Uterus (tissue), 4 donors: ENCODE data around the gene NDUFS7. TPM values are rescaled to one million over a fixed set of nuclear protein-coding genes. Genes with fewer than 3 reads are reported as not detected.

Experiments used
- DNase-seq, 2 donors: peaks; one replicate each; pipeline ENCODE4 v3.0.0-alpha.2; 2019 to 2020
- H3K27ac ChIP-seq, 2 donors: fragments of 200-600 bp; sonication (generic); 1 replicate in 1 of 2; 2 replicates in 1 of 2; pipeline ENCODE4 v1.5.1; 2016 to 2018
- H3K27me3 ChIP-seq, 2 donors: fragments of 200-600 bp; sonication (generic); one replicate each; pipeline ENCODE4 v1.5.1; 2018 to 2019; ENCODE audit warnings: control low read depth in 1 of 2
- H3K36me3 ChIP-seq, 2 donors: fragments of 200-600 bp; sonication (generic); one replicate each; pipeline ENCODE4 v1.5.1; 2019; ENCODE audit warnings: control low read depth in 1 of 2
- H3K4me1 ChIP-seq, 2 donors: fragments of 200-600 bp; sonication (generic); one replicate each; pipeline ENCODE4 v1.5.1; 2018 to 2019; ENCODE audit warnings: control low read depth in 1 of 2
- H3K4me3 ChIP-seq, 2 donors: fragments of 200-600 bp; sonication (generic); 1 replicate in 1 of 2; 2 replicates in 1 of 2; pipeline ENCODE4 v1.5.1; 2018 to 2019; ENCODE audit warnings: mild to moderate bottlenecking in 1 of 2
- H3K9me3 ChIP-seq, 2 donors: fragments of 200-600 bp; sonication (generic); one replicate each; pipeline ENCODE4 v1.5.1; 2019; ENCODE audit warnings: control low read depth in 1 of 2
- CTCF ChIP-seq, 4 experiments: fragments of 200-600 bp in 2 of 4; fragments of 450-650 bp in 2 of 4; sonication (generic) in 2 of 4; IDR thresholded peaks; one replicate each; pipeline ENCODE4 v1.5.1; 2016 to 2019; ENCODE audit warnings: antibody characterized with exemption in 4 of 4, mild to moderate bottlenecking in 2 of 4, moderate library complexity in 1 of 4
- POLR2A ChIP-seq, 2 donors: fragments of 450-650 bp; IDR thresholded peaks; one replicate each; pipeline ENCODE4 v1.6.1; 2016; ENCODE audit warnings: antibody characterized with exemption in 2 of 2, mild to moderate bottlenecking in 1 of 2, moderate library complexity in 1 of 2
- intact Hi-C: fragments of 100-400 bp; cut with DNase I; formaldehyde crosslinking; loops from one replicate; pipeline ENCODE4 v1.15.1; 2023; ENCODE audit warnings: low total_unique reads
- total RNA-seq, 4 donors: library from RNA; depleted of rRNA in 3 of 4; stranded (reverse); fragments of >200 nt in 3 of 4; gene quantifications; one replicate each; pipeline versions ENCODE4 v1.1.0 to v1.2.4, GENCODE V29; 2014 to 2023
- donor health status: DM: yes; HTN: yes; CAD: no.

The NDUFS7 gene
- total RNA-seq, 4 donors from 2014 or later: 39.2 to 65.5 (median 42.1) TPM

DNA sequence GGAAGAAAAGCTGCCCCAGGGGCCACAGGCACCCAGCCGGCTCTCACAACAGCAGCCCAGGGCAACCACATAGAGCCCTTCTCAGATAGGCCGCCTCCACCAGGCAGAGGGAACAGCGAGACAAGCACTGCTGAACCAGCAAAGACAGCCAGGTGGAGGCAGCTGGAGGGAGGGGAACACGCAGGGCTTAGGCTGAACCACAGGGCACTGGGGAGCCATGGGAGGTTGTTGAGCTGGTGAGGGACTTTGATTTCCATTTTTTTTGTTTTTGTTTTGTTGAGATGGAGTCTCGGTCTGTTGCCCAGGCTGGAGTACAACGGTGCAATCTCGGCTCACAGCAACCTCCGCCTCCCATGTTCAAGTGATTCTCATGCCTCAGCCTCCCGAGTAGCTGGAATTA is 14.1 kb downstream of the NDUFS7 start:
- H3K27ac ChIP-seq: no peak overlapping the region

DNA sequence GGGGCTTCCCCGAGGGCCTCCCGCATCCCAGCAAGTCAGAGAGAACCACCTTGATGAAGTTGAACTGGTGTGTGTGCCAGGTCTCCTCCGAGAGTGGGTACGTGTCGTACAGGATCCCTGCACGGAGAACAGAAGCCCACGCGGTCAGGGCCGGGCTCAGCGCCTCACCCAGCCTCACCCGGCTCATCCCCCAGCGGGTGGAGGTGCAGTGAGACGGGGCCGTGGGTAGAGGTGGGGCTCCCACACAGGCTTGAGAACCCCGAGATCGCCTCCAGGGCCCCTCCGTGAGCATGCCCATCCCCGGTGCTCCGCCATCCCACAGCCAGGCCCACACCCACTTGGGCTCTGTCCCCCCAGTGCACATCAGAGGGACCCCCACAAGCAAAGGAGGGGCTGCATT is 15.4 kb downstream of the NDUFS7 start:
- no peaks in the 10 kb centered on the region for H3K36me3 ChIP-seq

More for the DNA sequence above, 14.1 kb downstream of the NDUFS7 start:
- TF ChIP-seq CTCF (IDR thresholded peaks at IDR 0.05) (no peak), POLR2A (IDR thresholded peaks at IDR 0.05) (no peak)
- Histone ChIP-seq H3K36me3 (no peaks in the 10 kb centered on the region), H3K9me3 (no peaks in the 10 kb centered on the region), H3K27me3 (no peaks in the 10 kb centered on the region), H3K4me3 (no peak overlapping the region), H3K4me1 (peaks cover 0 to 22% of the 10 kb centered on the region in 2 donors)
- no peak for DNase-seq
- intact Hi-C loops: no loop called here

GRCh38 chr19:1399745-1400144 is 16.0 kb downstream of the NDUFS7 start:
- Histone ChIP-seq H3K27ac (no peak overlapping the region), H3K4me1 (peaks cover 0 to 22% of the 10 kb centered on the region in 2 donors), H3K9me3 (no peaks in the 10 kb centered on the region), H3K4me3 (no peak overlapping the region), H3K27me3 (no peaks in the 10 kb centered on the region), H3K36me3 (no peaks in the 10 kb centered on the region)
- DNase-seq: no peak
- intact Hi-C loops: no loop called here
- no peak for TF ChIP-seq CTCF (IDR thresholded peaks at IDR 0.05)
- no peak for TF ChIP-seq POLR2A (IDR thresholded peaks at IDR 0.05)

More for the DNA sequence above, 15.4 kb downstream of the NDUFS7 start:
- intact Hi-C loops: no loop called here
- DNase-seq: no peak
- Histone ChIP-seq H3K4me1 (peaks cover 0 to 22% of the 10 kb centered on the region in 2 donors), H3K27ac (no peak overlapping the region), H3K9me3 (no peaks in the 10 kb centered on the region), H3K27me3 (no peaks in the 10 kb centered on the region), H3K4me3 (no peak overlapping the region)
- TF ChIP-seq CTCF (IDR thresholded peaks at IDR 0.05): no peak
- TF ChIP-seq POLR2A (IDR thresholded peaks at IDR 0.05): no peak

- Histone ChIP-seq H3K27ac (peak overlapping the region in 1 of 2 donors; percentile 7), H3K9me3 (no peaks in the 10 kb centered on the region), H3K4me3 (peak overlapping the region; percentile 28 to 49), H3K36me3 (no peaks in the 10 kb centered on the region), H3K27me3 (no peaks in the 10 kb centered on the region), H3K4me1 (peaks cover 0 to 22% of the 10 kb centered on the region in 2 donors)
- no peak for TF ChIP-seq CTCF (IDR thresholded peaks at IDR 0.05)
- TF ChIP-seq POLR2A (IDR thresholded peaks at IDR 0.05): no peak
- no peak for DNase-seq
- intact Hi-C loops: no loop called here
Observed at GRCh38 chr19:1400281-1401137, 16.8 kb downstream of the NDUFS7 start.

DNA sequence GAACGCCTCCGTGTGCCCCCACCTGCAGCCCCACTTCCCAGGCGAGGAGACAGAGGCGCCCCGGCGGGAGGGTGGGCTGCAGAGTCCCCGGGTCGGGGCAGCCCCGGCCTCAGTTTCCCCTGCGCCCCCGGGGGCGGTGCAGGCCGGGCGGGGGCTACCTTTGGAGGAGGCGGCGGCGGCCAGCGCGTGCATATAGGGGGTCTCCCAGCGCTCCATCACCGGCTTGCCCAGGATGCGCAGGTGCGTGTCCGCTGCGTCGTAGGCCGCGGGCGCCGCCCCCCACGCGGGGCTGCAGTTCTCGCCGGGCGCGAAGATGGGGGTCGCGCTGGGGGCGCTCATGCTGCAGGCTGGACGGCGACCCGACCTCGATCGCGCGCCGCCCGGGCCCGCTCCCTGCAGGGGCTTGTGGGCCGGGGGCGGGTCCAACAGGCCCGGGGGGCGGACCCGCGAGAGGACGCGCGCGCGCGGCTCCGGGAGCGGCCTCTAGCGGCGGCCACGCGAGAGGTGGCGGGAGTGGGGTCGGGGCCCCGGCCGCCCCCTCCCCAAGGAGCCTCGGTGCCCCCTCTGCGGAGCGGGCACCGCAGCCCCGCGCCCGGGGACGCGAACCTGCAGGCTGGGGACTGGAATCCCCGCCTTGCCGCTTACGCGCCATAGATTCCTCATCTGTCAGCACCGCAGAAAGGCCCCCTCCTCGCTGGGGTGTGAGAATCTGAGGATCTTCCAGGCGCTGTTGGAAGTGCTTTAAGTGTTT is 17.6 kb downstream of the NDUFS7 start, which contains the start of gene GAMT:
Gene GAMT (minus strand): TSS at position 405 of the 751 bp plus-strand sequence. CDS start 66 bp downstream, at position 339.
- DNase-seq: no peak
- H3K27ac ChIP-seq: peak within 1 kb of the TSS in 1 of 2 donors; percentile 13
- peak in 1 of 2 donors; percentile 23 for TF ChIP-seq POLR2A (IDR thresholded peaks at IDR 0.05)
- TF ChIP-seq CTCF (IDR thresholded peaks at IDR 0.05): peak; percentile 26 to 65 (median 48)
- peaks cover 0 to 18% of the 10 kb centered on the region in 2 donors for H3K4me1 ChIP-seq
- H3K36me3 ChIP-seq: no peaks in the 10 kb centered on the region
- peak within 1 kb of the TSS; percentile 28 to 49 for H3K4me3 ChIP-seq
- no peaks in the 10 kb centered on the region for H3K27me3 ChIP-seq
- no peaks in the 10 kb centered on the region for H3K9me3 ChIP-seq
- intact Hi-C loops: no loop called here
